Measurements from ENCODE around the gene LSAMP.

DNA sequence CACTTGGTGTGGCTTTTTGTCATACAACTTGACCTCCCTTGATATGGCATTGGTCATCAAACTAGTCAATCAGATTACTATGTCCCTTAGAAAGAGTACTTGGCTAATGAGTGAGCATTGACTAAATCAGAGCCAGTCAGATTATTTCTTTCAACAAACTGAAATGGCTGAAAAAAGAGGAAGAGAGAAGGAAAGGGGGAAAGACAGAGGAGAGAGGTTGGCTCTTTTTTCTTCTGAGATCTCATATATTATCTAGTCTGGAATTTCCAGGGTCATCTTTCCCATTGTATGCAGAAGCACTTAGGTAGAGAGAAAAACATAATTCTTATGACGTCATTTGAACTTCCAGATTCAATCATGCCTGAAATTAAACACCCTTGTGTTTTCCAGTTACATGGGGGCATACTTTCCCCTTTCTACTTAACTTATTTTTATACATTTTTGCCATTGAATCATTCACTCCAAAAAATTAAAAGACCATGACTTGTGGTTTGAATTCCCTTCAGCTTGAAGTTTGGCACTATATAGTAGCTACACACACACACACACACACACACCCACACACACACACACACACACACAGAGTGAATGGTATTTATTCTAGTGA is 387.8 kb downstream of the LSAMP start:
- TF ChIP-seq, protein P1, sequence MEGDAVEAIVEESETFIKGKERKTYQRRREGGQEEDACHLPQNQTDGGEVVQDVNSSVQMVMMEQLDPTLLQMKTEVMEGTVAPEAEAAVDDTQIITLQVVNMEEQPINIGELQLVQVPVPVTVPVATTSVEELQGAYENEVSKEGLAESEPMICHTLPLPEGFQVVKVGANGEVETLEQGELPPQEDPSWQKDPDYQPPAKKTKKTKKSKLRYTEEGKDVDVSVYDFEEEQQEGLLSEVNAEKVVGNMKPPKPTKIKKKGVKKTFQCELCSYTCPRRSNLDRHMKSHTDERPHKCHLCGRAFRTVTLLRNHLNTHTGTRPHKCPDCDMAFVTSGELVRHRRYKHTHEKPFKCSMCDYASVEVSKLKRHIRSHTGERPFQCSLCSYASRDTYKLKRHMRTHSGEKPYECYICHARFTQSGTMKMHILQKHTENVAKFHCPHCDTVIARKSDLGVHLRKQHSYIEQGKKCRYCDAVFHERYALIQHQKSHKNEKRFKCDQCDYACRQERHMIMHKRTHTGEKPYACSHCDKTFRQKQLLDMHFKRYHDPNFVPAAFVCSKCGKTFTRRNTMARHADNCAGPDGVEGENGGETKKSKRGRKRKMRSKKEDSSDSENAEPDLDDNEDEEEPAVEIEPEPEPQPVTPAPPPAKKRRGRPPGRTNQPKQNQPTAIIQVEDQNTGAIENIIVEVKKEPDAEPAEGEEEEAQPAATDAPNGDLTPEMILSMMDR (conservative IDR thresholded peaks at IDR 0.05; ENCODE audit: low read length) = no peak
- TF ChIP-seq EZH2phosphoT487 (IDR thresholded peaks at IDR 0.05; ENCODE audit: borderline replicate concordance) = no peak
